ENCODE data around the gene SUFU. TPM values are rescaled to one million over a fixed set of nuclear protein-coding genes. Genes with fewer than 3 reads are reported as not detected.
A peak's percentile ranks its signal among the peaks of the same experiment; 100 is the strongest.

The SUFU gene
- total RNA-seq, 1 donor from 2014 or later: 29.4 TPM

GRCh38 chr10:102611514-102612087 lies 107.8 kb downstream of the SUFU start:
- DNase-seq (ENCODE audit: extremely low spot score, unreplicated experiment): no peak
- peak overlapping the region; percentile 92 for H3K27ac Mint-ChIP-seq
- H3K4me3 Mint-ChIP-seq: no peak overlapping the region
- TF ChIP-seq CTCF (conservative IDR thresholded peaks at IDR 0.05): no peak
- peaks cover 21% of the 10 kb centered on the region for H3K4me1 Mint-ChIP-seq (ENCODE audit: unreplicated experiment)
- H3K9me3 Mint-ChIP-seq: no peaks in the 10 kb centered on the region
- H3K36me3 Mint-ChIP-seq: peaks cover 4% of the 10 kb centered on the region
- H3K27me3 Mint-ChIP-seq: no peaks in the 10 kb centered on the region

- no peak for DNase-seq (ENCODE audit: extremely low spot score, unreplicated experiment)
- H3K27ac Mint-ChIP-seq: peak overlapping the region; percentile 92
These were observed 109.1 kb downstream of the SUFU start for GRCh38 chr10:102612964-102613275.

GRCh38 chr10:102613286-102613685 lies 109.5 kb downstream of the SUFU start:
- TF ChIP-seq CTCF (conservative IDR thresholded peaks at IDR 0.05): no peak
- Mint-ChIP-seq H3K4me1 (ENCODE audit: unreplicated experiment) (peaks cover 21% of the 10 kb centered on the region), H3K9me3 (no peaks in the 10 kb centered on the region), H3K36me3 (peaks cover 4% of the 10 kb centered on the region), H3K27me3 (no peaks in the 10 kb centered on the region), H3K27ac (peak overlapping the region; percentile 92), H3K4me3 (no peak overlapping the region)
- DNase-seq (ENCODE audit: extremely low spot score, unreplicated experiment): no peak

More at GRCh38 chr10:102612964-102613275, 109.1 kb downstream of the SUFU start:
- TF ChIP-seq CTCF (conservative IDR thresholded peaks at IDR 0.05): no peak
- Mint-ChIP-seq H3K9me3 (no peaks in the 10 kb centered on the region), H3K4me1 (ENCODE audit: unreplicated experiment) (peaks cover 21% of the 10 kb centered on the region), H3K36me3 (peaks cover 4% of the 10 kb centered on the region), H3K4me3 (no peak overlapping the region), H3K27me3 (no peaks in the 10 kb centered on the region)

DNA sequence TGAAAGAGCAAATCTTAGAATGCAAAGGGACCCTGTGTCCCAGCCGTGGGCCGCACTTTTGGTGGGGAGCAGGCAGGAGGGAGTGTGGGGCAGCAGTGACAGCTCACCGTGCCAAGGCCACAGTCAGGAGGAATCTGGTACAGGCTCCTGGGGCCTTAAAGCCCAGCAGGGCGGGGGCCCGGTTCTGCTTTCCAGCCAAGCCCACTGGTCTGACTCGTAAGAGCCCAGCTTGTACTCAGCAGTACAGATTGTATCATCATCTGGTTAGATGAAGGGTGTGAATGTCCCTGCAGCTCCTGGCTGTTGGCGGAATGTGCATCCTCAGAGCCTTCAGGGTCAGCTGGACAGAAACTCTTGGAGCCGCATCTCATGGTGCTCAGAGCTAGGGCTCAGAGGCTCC lies 110.0 kb downstream of the SUFU start:
- H3K9me3 Mint-ChIP-seq: no peaks in the 10 kb centered on the region
- DNase-seq (ENCODE audit: extremely low spot score, unreplicated experiment): no peak
- no peak overlapping the region for H3K4me3 Mint-ChIP-seq
- H3K27ac Mint-ChIP-seq: no peak overlapping the region
- H3K4me1 Mint-ChIP-seq (ENCODE audit: unreplicated experiment): peaks cover 21% of the 10 kb centered on the region
- H3K36me3 Mint-ChIP-seq: peaks cover 4% of the 10 kb centered on the region
- no peak for TF ChIP-seq CTCF (conservative IDR thresholded peaks at IDR 0.05)
- no peaks in the 10 kb centered on the region for H3K27me3 Mint-ChIP-seq

DNA sequence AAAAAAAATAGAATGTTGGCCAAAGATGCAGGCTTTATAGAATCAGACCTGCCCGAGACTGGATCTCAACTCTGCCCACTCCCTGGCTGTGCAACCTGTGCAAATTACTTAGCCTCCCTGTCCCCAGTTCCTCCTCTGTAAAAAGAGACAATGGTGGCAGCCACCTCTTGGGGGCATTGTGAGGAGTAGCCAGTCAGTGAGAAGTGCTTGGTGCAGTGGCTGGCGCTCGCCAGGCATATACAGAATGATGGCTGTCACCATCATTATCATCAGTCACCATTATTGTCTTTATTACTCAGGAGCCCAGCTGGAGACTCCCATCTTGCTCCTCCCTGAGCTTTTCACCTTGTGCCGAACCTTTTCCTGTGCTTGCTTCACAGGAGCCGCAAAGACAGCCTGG lies 111.1 kb downstream of the SUFU start:
- Mint-ChIP-seq H3K4me1 (ENCODE audit: unreplicated experiment) (peaks cover 21% of the 10 kb centered on the region), H3K27me3 (no peaks in the 10 kb centered on the region), H3K36me3 (no peaks in the 10 kb centered on the region), H3K27ac (no peak overlapping the region), H3K4me3 (no peak overlapping the region), H3K9me3 (no peaks in the 10 kb centered on the region)
- TF ChIP-seq CTCF (conservative IDR thresholded peaks at IDR 0.05): no peak
- no peak for DNase-seq (ENCODE audit: extremely low spot score, unreplicated experiment)

DNA sequence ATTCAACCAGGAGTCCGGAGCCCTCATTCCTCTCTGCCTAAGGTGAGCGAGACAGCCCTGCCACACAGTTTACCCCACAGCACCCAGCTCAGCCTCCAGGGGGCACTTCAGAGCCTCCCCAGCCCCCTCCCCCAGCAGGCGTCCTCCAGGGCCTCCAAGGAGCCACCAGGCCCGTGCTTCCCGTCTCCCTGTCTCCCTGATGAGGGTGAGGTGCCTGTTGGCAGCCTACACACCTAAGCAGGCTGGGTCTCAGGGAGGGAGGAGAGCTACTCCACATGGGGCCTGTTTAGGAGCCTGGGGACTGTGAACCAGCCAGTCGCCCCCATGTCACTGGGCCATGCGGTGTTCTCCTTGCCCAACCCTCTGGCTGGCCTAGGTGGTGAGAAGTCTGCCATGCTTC lies 111.6 kb downstream of the SUFU start:
- Mint-ChIP-seq H3K4me1 (ENCODE audit: unreplicated experiment) (peaks cover 21% of the 10 kb centered on the region), H3K4me3 (no peak overlapping the region), H3K9me3 (no peaks in the 10 kb centered on the region), H3K27ac (no peak overlapping the region), H3K27me3 (no peaks in the 10 kb centered on the region), H3K36me3 (no peaks in the 10 kb centered on the region)
- DNase-seq (ENCODE audit: extremely low spot score, unreplicated experiment): no peak
- peak; percentile 52 for TF ChIP-seq CTCF (conservative IDR thresholded peaks at IDR 0.05)

Data from type B pancreatic cell (in vitro differentiated cells).